Retinal pigment epithelial cell (primary cell): ENCODE data around the gene PLEKHA7.
"Not testable (repeated sequence)": the region's sequence is repeated elsewhere in the genome, so short reads cannot be mapped to it uniquely, and the experiment has no call there.

ENCODE experiments used
- DNase-seq: peaks from one replicate; pipeline ENCODE4 v3.0.0-alpha.2; 2010; ENCODE audit warnings: low read depth
- H3K4me3 ChIP-seq: 2 replicates; pipeline ENCODE4 v1.5.1; 2011; ENCODE audit warnings: mild to moderate bottlenecking, low read length, control low read depth, moderate library complexity
- TF ChIP-seq, protein P1 (sequence below): conservative IDR thresholded peaks from 2 replicates; pipeline ENCODE4 v1.5.1; 2011; ENCODE audit warnings: low read depth, low read length, control low read depth, inconsistent platforms

Gene PLEKHA7

GRCh38 chr11:16909359-16910035 is 104.7 kb downstream of the PLEKHA7 start:
- no peak for DNase-seq
- H3K4me3 ChIP-seq: no peak overlapping the region
- TF ChIP-seq, protein P1, sequence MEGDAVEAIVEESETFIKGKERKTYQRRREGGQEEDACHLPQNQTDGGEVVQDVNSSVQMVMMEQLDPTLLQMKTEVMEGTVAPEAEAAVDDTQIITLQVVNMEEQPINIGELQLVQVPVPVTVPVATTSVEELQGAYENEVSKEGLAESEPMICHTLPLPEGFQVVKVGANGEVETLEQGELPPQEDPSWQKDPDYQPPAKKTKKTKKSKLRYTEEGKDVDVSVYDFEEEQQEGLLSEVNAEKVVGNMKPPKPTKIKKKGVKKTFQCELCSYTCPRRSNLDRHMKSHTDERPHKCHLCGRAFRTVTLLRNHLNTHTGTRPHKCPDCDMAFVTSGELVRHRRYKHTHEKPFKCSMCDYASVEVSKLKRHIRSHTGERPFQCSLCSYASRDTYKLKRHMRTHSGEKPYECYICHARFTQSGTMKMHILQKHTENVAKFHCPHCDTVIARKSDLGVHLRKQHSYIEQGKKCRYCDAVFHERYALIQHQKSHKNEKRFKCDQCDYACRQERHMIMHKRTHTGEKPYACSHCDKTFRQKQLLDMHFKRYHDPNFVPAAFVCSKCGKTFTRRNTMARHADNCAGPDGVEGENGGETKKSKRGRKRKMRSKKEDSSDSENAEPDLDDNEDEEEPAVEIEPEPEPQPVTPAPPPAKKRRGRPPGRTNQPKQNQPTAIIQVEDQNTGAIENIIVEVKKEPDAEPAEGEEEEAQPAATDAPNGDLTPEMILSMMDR: no peak

- H3K4me3 ChIP-seq: no peak overlapping the region
- no peak for DNase-seq
- TF ChIP-seq, protein P1: no peak
Measured at GRCh38 chr11:16905375-16905774, 108.8 kb downstream of the PLEKHA7 start.

- not testable (repeated sequence) for H3K4me3 ChIP-seq, DNase-seq
Measured at GRCh38 chr11:16904761-16905160, 109.5 kb downstream of the PLEKHA7 start.

GRCh38 chr11:16902781-16903378 is 111.3 kb downstream of the PLEKHA7 start:
- no peak for DNase-seq
- TF ChIP-seq, protein P1: no peak
- no peak overlapping the region for H3K4me3 ChIP-seq

GRCh38 chr11:16902182-16902581 is 112.0 kb downstream of the PLEKHA7 start:
- no peak overlapping the region for H3K4me3 ChIP-seq
- DNase-seq: no peak
- TF ChIP-seq, protein P1: no peak

- TF ChIP-seq, protein P1: no peak
- no peak for DNase-seq
- no peak overlapping the region for H3K4me3 ChIP-seq
Measured at GRCh38 chr11:16900491-16900890, 113.7 kb downstream of the PLEKHA7 start.

DNA sequence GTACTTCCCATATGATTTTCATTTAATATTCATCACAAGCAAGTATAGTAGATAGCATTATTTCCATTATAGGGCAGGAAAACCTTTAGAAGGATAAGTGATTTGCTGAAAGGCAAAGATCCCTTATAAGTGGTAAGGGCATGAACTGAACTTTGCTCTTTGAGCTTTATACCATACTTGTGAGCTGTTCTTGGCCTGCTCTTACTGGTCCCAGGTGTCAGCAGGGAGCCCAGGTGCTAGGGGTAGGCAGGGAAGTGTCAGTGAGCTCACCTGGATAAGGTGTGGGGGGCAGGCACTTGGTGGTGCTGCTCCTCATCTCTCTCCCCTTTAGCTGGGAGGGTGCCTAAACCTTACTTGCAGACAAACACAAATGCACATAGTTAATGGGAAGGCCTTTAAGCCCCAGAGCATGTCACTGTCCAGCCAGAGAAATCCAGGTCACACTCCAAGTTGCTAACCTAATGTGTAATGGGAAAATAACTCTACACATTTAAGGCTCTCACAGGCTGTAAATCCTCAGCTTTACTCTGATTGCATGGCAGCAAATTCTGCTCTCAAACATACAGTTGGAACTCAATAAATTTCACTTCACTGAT is 114.4 kb downstream of the PLEKHA7 start:
- DNase-seq: no peak
- H3K4me3 ChIP-seq: no peak overlapping the region
- TF ChIP-seq, protein P1: no peak
